ENCODE measurements around the gene S100A13. TPM values are rescaled to one million over a fixed set of nuclear protein-coding genes. Genes with fewer than 3 reads are reported as not detected.
"Not testable (repeated sequence)": the region's sequence is repeated elsewhere in the genome, so short reads cannot be mapped to it uniquely, and the experiment has no call there.

Gene S100A13
- total RNA-seq, 1 experiment from 2014 or later: 71.0 TPM

- DNase-seq (ENCODE audit: low read depth): not testable (repeated sequence)
Observed at GRCh38 chr1:153575081-153575491, 52.2 kb downstream of the S100A13 start.

- DNase-seq (ENCODE audit: low read depth): no peak
Observed at GRCh38 chr1:153573351-153573750, 54.0 kb downstream of the S100A13 start.

- peak; percentile 87 for DNase-seq (ENCODE audit: low read depth)
Observed at GRCh38 chr1:153572569-153573015, 54.7 kb downstream of the S100A13 start.

GRCh38 chr1:153571706-153572105 is 55.6 kb downstream of the S100A13 start:
- no peak for DNase-seq (ENCODE audit: low read depth)

GRCh38 chr1:153570874-153571273 is 56.4 kb downstream of the S100A13 start:
- DNase-seq (ENCODE audit: low read depth): no peak

GRCh38 chr1:153569465-153569864 is 57.8 kb downstream of the S100A13 start:
- no peak for DNase-seq (ENCODE audit: low read depth)

Other genes starting within 250 kb of the S100A13 start
- not detected in 2 replicates for gene S100A8, start 236.4 kb downstream of the S100A13 start, total RNA-seq (2014; rRNA removed; shearing (Covaris generic))
- not detected in 2 replicates for gene S100A7A, start 211.0 kb downstream of the S100A13 start, total RNA-seq (2014; rRNA removed; shearing (Covaris generic))
- not detected in 2 replicates for gene S100A7, start 166.9 kb downstream of the S100A13 start, total RNA-seq (2014; rRNA removed; shearing (Covaris generic))
- 1,050 and 1,792 TPM in 2 replicates for gene S100A6, start 91.5 kb downstream of the S100A13 start, total RNA-seq (2014; rRNA removed; shearing (Covaris generic))
- 0.53 and 2.4 TPM in 2 replicates for gene S100A5, start 86.6 kb downstream of the S100A13 start, total RNA-seq (2014; rRNA removed; shearing (Covaris generic))
- 25.4 and 29.0 TPM in 2 replicates for gene S100A4, start 81.7 kb downstream of the S100A13 start, total RNA-seq (2014; rRNA removed; shearing (Covaris generic))
- gene S100A3, start 78.2 kb downstream of the S100A13 start, total RNA-seq (2014; rRNA removed; shearing (Covaris generic)): 9.6 and 14.4 TPM in 2 replicates
- 79.0 and 143 TPM in 2 replicates for gene S100A2, start 61.7 kb downstream of the S100A13 start, total RNA-seq (2014; rRNA removed; shearing (Covaris generic))
- 862 and 1,038 TPM in 2 replicates for gene S100A16, start 14.4 kb downstream of the S100A13 start, total RNA-seq (2014; rRNA removed; shearing (Covaris generic))
- 0.88 TPM in 1 of 2 replicates, not detected in the other for gene S100A14, start 11.2 kb downstream of the S100A13 start, total RNA-seq (2014; rRNA removed; shearing (Covaris generic))
- 0.17 TPM in 1 of 2 replicates, not detected in the other for gene S100A1, start 929 bp upstream of the S100A13 start, total RNA-seq (2014; rRNA removed; shearing (Covaris generic))
- 46.3 and 55.8 TPM in 2 replicates for gene CHTOP, start 6.6 kb upstream of the S100A13 start, total RNA-seq (2014; rRNA removed; shearing (Covaris generic))
- 64.0 and 74.4 TPM in 2 replicates for gene SNAPIN, start 31.2 kb upstream of the S100A13 start, total RNA-seq (2014; rRNA removed; shearing (Covaris generic))
- gene ILF2, start 43.5 kb upstream of the S100A13 start, total RNA-seq (2014; rRNA removed; shearing (Covaris generic)): 359 and 368 TPM in 2 replicates
- 0.02 and 0.03 TPM in 2 replicates for gene NPR1, start 51.2 kb upstream of the S100A13 start, total RNA-seq (2014; rRNA removed; shearing (Covaris generic))
- gene INTS3, start 100.5 kb upstream of the S100A13 start, total RNA-seq (2014; rRNA removed; shearing (Covaris generic)): 22.1 and 22.2 TPM in 2 replicates
- 0.74 and 4.5 TPM in 2 replicates for gene SLC27A3, start 147.9 kb upstream of the S100A13 start, total RNA-seq (2014; rRNA removed; shearing (Covaris generic))